A549 (cell line): ENCODE measurements around the gene SGSM2.

Experiments used
- CBX2 ChIP-seq: fragments of 200-600 bp; sonication (generic); IDR thresholded peaks from 2 replicates; pipeline ENCODE4 v1.6.1; 2016; ENCODE audit warnings: low read depth, mild to moderate bottlenecking, borderline replicate concordance
- CEBPB ChIP-seq, 2 experiments: fragments of >200 bp in 1 of 2; sonication (Bioruptor Twin) in 1 of 2; formaldehyde crosslinking in 1 of 2; IDR thresholded peaks; 2 replicates each; pipeline ENCODE4 v1.6.1; 2012 to 2016
- CHD2 ChIP-seq: fragments of 150-350 bp; IDR thresholded peaks from 2 replicates; pipeline ENCODE4 v1.6.1; 2014; ENCODE audit warnings: low read length; ENCODE audit not compliant: partially characterized antibody
- EP300 ChIP-seq, 2 experiments: fragments of >200 bp; sonication (Bioruptor Twin); formaldehyde crosslinking; IDR thresholded peaks; 2 replicates in 1 of 2; 3 replicates in 1 of 2; pipeline ENCODE4 v1.6.1; 2016 to 2017
- PHF8 ChIP-seq: fragments of 200-600 bp; sonication (generic); IDR thresholded peaks from 2 replicates; pipeline ENCODE4 v1.6.1; 2016; ENCODE audit warnings: low read depth, mild to moderate bottlenecking, antibody characterized with exemption, moderate library complexity, borderline replicate concordance
- POLR2A ChIP-seq: IDR thresholded peaks from 2 replicates; pipeline ENCODE4 v1.6.1; 2012; ENCODE audit warnings: mild to moderate bottlenecking, low read length
- RAD21 ChIP-seq, 2 experiments: fragments of >200 bp in 1 of 2; sonication (Bioruptor Twin) in 1 of 2; formaldehyde crosslinking in 1 of 2; IDR thresholded peaks in 1 of 2; conservative IDR thresholded peaks in 1 of 2; 2 replicates in 1 of 2; 3 replicates in 1 of 2; pipeline ENCODE4 v1.6.1; 2012 to 2018; ENCODE audit warnings: inconsistent platforms in 1 of 2
- RCOR1 ChIP-seq: fragments of 150-350 bp; IDR thresholded peaks from 2 replicates; pipeline ENCODE4 v1.6.1; 2014; ENCODE audit warnings: antibody characterized with exemption, low read length, low read depth
- ZFP36 ChIP-seq: fragments of 450-650 bp; IDR thresholded peaks from 2 replicates; pipeline ENCODE4 v1.6.1; 2014; ENCODE audit warnings: borderline replicate concordance; ENCODE audit not compliant: partially characterized antibody
- TF ChIP-seq, protein P1 (sequence below): fragments of >200 bp; sonication (Bioruptor Twin); formaldehyde crosslinking; IDR thresholded peaks from 3 replicates; pipeline ENCODE4 v1.5.1; 2016

DNA sequence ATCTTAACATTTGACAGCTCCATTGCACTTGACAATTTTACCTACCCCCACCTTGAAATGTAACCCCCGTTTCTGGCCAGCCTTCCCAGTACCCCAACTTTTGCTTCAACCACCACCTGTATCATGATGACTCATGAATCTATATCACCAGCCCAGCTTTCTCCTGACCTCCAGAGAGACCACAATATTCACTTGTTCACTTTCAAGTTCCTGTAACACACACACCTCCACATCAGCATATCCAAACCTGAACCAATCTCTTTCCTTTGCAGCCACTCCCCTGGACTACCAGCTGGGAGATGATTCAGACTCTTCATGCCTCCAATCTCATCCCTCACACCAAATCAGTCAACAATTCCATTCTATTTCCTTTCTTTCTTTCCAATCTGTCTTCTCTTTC, 41.7 kb upstream of the SGSM2 start:
- no peak for TF ChIP-seq RCOR1
- TF ChIP-seq, protein P1, sequence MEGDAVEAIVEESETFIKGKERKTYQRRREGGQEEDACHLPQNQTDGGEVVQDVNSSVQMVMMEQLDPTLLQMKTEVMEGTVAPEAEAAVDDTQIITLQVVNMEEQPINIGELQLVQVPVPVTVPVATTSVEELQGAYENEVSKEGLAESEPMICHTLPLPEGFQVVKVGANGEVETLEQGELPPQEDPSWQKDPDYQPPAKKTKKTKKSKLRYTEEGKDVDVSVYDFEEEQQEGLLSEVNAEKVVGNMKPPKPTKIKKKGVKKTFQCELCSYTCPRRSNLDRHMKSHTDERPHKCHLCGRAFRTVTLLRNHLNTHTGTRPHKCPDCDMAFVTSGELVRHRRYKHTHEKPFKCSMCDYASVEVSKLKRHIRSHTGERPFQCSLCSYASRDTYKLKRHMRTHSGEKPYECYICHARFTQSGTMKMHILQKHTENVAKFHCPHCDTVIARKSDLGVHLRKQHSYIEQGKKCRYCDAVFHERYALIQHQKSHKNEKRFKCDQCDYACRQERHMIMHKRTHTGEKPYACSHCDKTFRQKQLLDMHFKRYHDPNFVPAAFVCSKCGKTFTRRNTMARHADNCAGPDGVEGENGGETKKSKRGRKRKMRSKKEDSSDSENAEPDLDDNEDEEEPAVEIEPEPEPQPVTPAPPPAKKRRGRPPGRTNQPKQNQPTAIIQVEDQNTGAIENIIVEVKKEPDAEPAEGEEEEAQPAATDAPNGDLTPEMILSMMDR: no peak
- no peak for TF ChIP-seq PHF8
- TF ChIP-seq POLR2A: no peak
- no peak for TF ChIP-seq RAD21 (conservative IDR thresholded peaks at IDR 0.05 in 1 of 2, IDR thresholded peaks at IDR 0.05 in 1 of 2)
- no peak for TF ChIP-seq CHD2
- TF ChIP-seq CBX2: no peak
- no peak for TF ChIP-seq ZFP36
- no peak for TF ChIP-seq CEBPB (IDR thresholded peaks at IDR 0.05)
- TF ChIP-seq EP300 (IDR thresholded peaks at IDR 0.05): no peak
